GM12801 (cell line): ENCODE data around the gene CBLB.

Source experiments
- CTCF ChIP-seq: IDR thresholded peaks from one replicate; pipeline ENCODE4 v1.5.1; 2011; ENCODE audit warnings: control low read depth; ENCODE audit not compliant: insufficient read length; ENCODE audit errors: extremely low read depth

Gene CBLB

GRCh38 chr3:105639131-105639530 is 229.7 kb downstream of the CBLB start:
- no peak for TF ChIP-seq CTCF

GRCh38 chr3:105634708-105635107 is 234.1 kb downstream of the CBLB start:
- no peak for TF ChIP-seq CTCF

- no peak for TF ChIP-seq CTCF
Measured at GRCh38 chr3:105629718-105630117, 239.1 kb downstream of the CBLB start.

GRCh38 chr3:105626739-105627138 is 242.1 kb downstream of the CBLB start:
- TF ChIP-seq CTCF: no peak

- TF ChIP-seq CTCF: no peak
Measured at GRCh38 chr3:105622169-105622568, 246.6 kb downstream of the CBLB start.

- TF ChIP-seq CTCF: no peak
Measured at GRCh38 chr3:105620236-105620635, 248.6 kb downstream of the CBLB start.

- TF ChIP-seq CTCF: no peak
Measured at GRCh38 chr3:105619651-105620050, 249.2 kb downstream of the CBLB start.

- no peak for TF ChIP-seq CTCF
Measured at GRCh38 chr3:105618556-105618955, 250.3 kb downstream of the CBLB start.
